Panc1 (cell line): ENCODE measurements around the gene KRT6A. TPM values are rescaled to one million over a fixed set of nuclear protein-coding genes. Genes with fewer than 3 reads are reported as not detected.

Source experiments
- ATAC-seq: fragments of 200-7000 bp; cut with Tn5 transposase; 2 replicates; pipeline ENCODE4 v1.9.1; 2020; ENCODE audit warnings: mild to moderate bottlenecking, moderate library complexity
- BruUV-seq: library from RNA; stranded (reverse); fragments of 400-500 nt; replicated peaks from 2 replicates; lab custom pipeline; 2021; lab: Mats Ljungman, UMichigan
- CTCF ChIA-PET: fragments of 300-600 bp; sonication (Branson Sonifier 250); formaldehyde crosslinking; loops from one replicate; lab custom pipeline; 2022; ENCODE audit warnings: antibody characterized with exemption; lab: Charles Lee
- POLR2A ChIA-PET: fragments of 300-600 bp; sonication (Branson Sonifier 250); formaldehyde crosslinking; loops from one replicate; lab custom pipeline; 2022; ENCODE audit warnings: antibody characterized with exemption; lab: Charles Lee
- DNase-seq: peaks from one replicate; pipeline ENCODE4 v3.0.0-alpha.2; 2010; ENCODE audit warnings: low read depth, low spot score
- H3K27ac ChIP-seq: 2 replicates; pipeline ENCODE4 v1.5.1; 2011; ENCODE audit warnings: mild to moderate bottlenecking, low read length, inconsistent platforms
- H3K27me3 ChIP-seq: fragments of 200-500 bp; sonication (Bioruptor generic); 2 replicates; pipeline ENCODE4 v1.6.0; 2014; ENCODE audit warnings: low read length, inconsistent platforms; ENCODE audit not compliant: control insufficient read depth, insufficient read depth
- H3K36me3 ChIP-seq: fragments of 200-500 bp; sonication (Bioruptor generic); 2 replicates; pipeline ENCODE4 v1.5.1; 2014; ENCODE audit warnings: inconsistent platforms, mild to moderate bottlenecking, low read length, moderate library complexity; ENCODE audit not compliant: control insufficient read depth, insufficient read depth
- H3K4me1 ChIP-seq: 2 replicates; pipeline ENCODE4 v1.5.1; 2011; ENCODE audit warnings: inconsistent platforms, mild to moderate bottlenecking, low read length, moderate library complexity; ENCODE audit not compliant: control insufficient read depth, insufficient read depth
- H3K4me3 ChIP-seq, 2 experiments: 2 replicates each; pipeline ENCODE4 v1.5.1; 2011 to 2012; ENCODE audit warnings: low read depth in 2 of 2, low read length in 2 of 2, mild to moderate bottlenecking in 2 of 2, inconsistent platforms in 1 of 2, moderate library complexity in 1 of 2
- H3K9me3 ChIP-seq: fragments of 200-500 bp; sonication (Bioruptor generic); 2 replicates; pipeline ENCODE4 v1.5.1; 2014; ENCODE audit warnings: low read depth, mild to moderate bottlenecking, inconsistent platforms, low read length, moderate library complexity; ENCODE audit not compliant: control insufficient read depth, insufficient read depth
- POLR2AphosphoS5 ChIP-seq: IDR thresholded peaks from 2 replicates; pipeline ENCODE4 v1.6.1; 2012; ENCODE audit warnings: mild to moderate bottlenecking, low read depth, low read length, moderate library complexity
- SIN3A ChIP-seq: IDR thresholded peaks from 2 replicates; pipeline ENCODE4 v1.6.1; 2012; ENCODE audit warnings: low read depth, mild to moderate bottlenecking, low read length, moderate library complexity, borderline replicate concordance; ENCODE audit not compliant: insufficient read depth
- TCF7L2 ChIP-seq: IDR thresholded peaks from 2 replicates; pipeline ENCODE4 v1.6.1; 2011; ENCODE audit warnings: mild to moderate bottlenecking, low read depth, low read length, inconsistent platforms
- in situ Hi-C: cut with HindIII; loops from 2 replicates; pipeline ENCODE4 v1.10.0; 2016; ENCODE audit warnings: low sequenced_read_pairs, low pct_unique_long_range_greater_than_20kb
- intact Hi-C: fragments of 100-400 bp; cut with micrococcal nuclease; formaldehyde crosslinking; loops from one replicate; pipeline ENCODE4 v1.10.0; 2022; ENCODE audit not compliant: unreplicated experiment
- total RNA-seq: library from RNA; stranded (reverse); gene quantifications from one replicate; pipeline ENCODE4 v1.2.1, GENCODE V29; 2021; ENCODE audit not compliant: unreplicated experiment
- TF ChIP-seq, protein P1 (sequence below): fragments of 450-650 bp; IDR thresholded peaks from 2 replicates; pipeline ENCODE4 v1.5.1; 2017; ENCODE audit warnings: mild to moderate bottlenecking
- TF ChIP-seq, protein P2 (sequence below), 2 experiments: IDR thresholded peaks; 2 replicates each; pipeline ENCODE4 v1.6.1; 2011 to 2012; ENCODE audit warnings: low read depth in 2 of 2, control low read depth in 1 of 2, low read length in 1 of 2, mild to moderate bottlenecking in 1 of 2, moderate library complexity in 1 of 2; ENCODE audit not compliant: insufficient read depth in 1 of 2

KRT6A gene
- total RNA-seq, 1 experiment from 2014 or later: not detected

DNA sequence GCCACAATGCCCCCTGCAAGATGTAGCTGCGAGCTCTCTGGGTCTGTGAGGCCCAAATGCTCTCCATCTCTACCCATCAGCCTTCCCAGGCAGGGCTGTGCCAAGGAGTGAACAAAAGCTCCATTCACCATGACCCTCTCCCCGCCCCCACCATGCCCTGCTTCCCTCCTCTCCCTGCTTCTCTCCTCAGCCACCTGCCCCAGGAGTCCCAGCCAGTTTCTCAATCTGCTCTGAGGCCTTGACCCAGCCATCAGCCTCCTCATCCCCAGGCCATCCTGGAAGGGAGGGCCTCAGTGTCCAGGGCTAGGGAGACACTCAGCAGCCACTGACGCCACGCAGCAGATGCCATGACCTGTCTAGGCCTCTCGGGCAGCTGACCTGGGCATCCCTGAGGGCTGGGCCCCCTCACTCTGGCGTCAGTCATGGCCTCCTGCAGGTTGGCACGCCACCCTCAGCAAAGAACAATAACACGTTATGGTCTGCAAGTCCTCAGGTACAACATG is 35.6 kb upstream of the KRT6A start:
- Histone ChIP-seq H3K36me3 (no peaks in the 10 kb centered on the region), H3K27me3 (no peaks in the 10 kb centered on the region), H3K4me1 (no peaks in the 10 kb centered on the region), H3K9me3 (no peaks in the 10 kb centered on the region), H3K4me3 (no peak overlapping the region), H3K27ac (no peak overlapping the region)
- intact Hi-C loops: no loop called here
- in situ Hi-C loops: no loop called here
- ChIA-PET POLR2A (no interaction called here), CTCF (no interaction called here)
- DNase-seq (no peak), ATAC-seq (no peak)
- BruUV-seq: no TSS peak
- TF ChIP-seq POLR2AphosphoS5 (no peak), TCF7L2 (no peak), SIN3A (no peak)
- TF ChIP-seq, protein P1, sequence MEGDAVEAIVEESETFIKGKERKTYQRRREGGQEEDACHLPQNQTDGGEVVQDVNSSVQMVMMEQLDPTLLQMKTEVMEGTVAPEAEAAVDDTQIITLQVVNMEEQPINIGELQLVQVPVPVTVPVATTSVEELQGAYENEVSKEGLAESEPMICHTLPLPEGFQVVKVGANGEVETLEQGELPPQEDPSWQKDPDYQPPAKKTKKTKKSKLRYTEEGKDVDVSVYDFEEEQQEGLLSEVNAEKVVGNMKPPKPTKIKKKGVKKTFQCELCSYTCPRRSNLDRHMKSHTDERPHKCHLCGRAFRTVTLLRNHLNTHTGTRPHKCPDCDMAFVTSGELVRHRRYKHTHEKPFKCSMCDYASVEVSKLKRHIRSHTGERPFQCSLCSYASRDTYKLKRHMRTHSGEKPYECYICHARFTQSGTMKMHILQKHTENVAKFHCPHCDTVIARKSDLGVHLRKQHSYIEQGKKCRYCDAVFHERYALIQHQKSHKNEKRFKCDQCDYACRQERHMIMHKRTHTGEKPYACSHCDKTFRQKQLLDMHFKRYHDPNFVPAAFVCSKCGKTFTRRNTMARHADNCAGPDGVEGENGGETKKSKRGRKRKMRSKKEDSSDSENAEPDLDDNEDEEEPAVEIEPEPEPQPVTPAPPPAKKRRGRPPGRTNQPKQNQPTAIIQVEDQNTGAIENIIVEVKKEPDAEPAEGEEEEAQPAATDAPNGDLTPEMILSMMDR: no peak
- TF ChIP-seq, protein P2, sequence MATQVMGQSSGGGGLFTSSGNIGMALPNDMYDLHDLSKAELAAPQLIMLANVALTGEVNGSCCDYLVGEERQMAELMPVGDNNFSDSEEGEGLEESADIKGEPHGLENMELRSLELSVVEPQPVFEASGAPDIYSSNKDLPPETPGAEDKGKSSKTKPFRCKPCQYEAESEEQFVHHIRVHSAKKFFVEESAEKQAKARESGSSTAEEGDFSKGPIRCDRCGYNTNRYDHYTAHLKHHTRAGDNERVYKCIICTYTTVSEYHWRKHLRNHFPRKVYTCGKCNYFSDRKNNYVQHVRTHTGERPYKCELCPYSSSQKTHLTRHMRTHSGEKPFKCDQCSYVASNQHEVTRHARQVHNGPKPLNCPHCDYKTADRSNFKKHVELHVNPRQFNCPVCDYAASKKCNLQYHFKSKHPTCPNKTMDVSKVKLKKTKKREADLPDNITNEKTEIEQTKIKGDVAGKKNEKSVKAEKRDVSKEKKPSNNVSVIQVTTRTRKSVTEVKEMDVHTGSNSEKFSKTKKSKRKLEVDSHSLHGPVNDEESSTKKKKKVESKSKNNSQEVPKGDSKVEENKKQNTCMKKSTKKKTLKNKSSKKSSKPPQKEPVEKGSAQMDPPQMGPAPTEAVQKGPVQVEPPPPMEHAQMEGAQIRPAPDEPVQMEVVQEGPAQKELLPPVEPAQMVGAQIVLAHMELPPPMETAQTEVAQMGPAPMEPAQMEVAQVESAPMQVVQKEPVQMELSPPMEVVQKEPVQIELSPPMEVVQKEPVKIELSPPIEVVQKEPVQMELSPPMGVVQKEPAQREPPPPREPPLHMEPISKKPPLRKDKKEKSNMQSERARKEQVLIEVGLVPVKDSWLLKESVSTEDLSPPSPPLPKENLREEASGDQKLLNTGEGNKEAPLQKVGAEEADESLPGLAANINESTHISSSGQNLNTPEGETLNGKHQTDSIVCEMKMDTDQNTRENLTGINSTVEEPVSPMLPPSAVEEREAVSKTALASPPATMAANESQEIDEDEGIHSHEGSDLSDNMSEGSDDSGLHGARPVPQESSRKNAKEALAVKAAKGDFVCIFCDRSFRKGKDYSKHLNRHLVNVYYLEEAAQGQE (IDR thresholded peaks at IDR 0.05; ENCODE audit: insufficient read depth in 1 of 2, low read depth in 2 of 2, low read length in 1 of 2): no peak

DNA sequence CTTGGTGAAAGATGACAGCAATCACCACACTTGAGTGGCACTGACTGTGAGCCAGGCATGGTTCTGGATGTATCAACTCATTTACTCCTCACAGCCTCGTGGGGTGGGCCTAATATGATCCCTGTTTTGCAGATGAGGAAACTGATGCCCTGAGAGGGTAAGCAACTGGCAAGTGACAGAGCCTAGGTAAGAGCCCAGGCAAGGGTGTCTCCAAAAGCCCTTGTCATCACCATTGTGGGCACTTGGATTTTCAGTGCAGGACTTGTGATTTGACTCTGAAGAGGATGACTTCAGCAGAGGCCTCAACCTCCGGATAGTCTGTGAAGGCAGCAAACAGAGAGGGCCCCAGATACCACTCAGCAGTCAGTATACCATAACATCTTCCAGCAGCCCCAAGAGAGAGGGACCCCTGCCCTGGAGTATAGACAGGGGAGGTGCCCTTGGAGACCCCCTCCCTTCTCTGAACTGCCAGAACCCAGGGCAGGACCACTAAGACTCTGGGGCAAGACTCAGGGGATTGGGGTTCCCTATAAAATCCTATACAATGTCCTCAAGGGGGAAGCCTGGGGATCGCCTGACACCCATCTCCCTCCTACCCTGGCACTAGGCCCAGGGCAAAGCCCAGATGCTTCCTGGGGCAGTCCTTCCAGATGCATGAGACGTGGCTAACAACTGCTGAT is 34.2 kb upstream of the KRT6A start:
- intact Hi-C loops: no loop called here
- POLR2A ChIA-PET: no interaction called here
- no peak overlapping the region for H3K27ac ChIP-seq

More for the DNA sequence above, 34.2 kb upstream of the KRT6A start:
- no peak overlapping the region for H3K4me3 ChIP-seq
- BruUV-seq: no TSS peak
- in situ Hi-C loops: no loop called here
- H3K36me3 ChIP-seq: no peaks in the 10 kb centered on the region
- no peaks in the 10 kb centered on the region for H3K9me3 ChIP-seq
- CTCF ChIA-PET: no interaction called here
- no peak for DNase-seq
- no peaks in the 10 kb centered on the region for H3K4me1 ChIP-seq
- TF ChIP-seq, protein P2 (IDR thresholded peaks at IDR 0.05; ENCODE audit: insufficient read depth in 1 of 2, low read depth in 2 of 2, low read length in 1 of 2): no peak
- TF ChIP-seq, protein P1: no peak
- TF ChIP-seq SIN3A (no peak), POLR2AphosphoS5 (no peak), TCF7L2 (no peak)
- ATAC-seq: no peak
- H3K27me3 ChIP-seq: no peaks in the 10 kb centered on the region
